Fibroblast of the conjunctiva (primary cell): Measurements from ENCODE around the gene COL5A1.

Source experiments
- DNase-seq: peaks from one replicate; pipeline ENCODE4 v3.0.0-alpha.2; 2010; ENCODE audit warnings: low read depth

COL5A1 gene

DNA sequence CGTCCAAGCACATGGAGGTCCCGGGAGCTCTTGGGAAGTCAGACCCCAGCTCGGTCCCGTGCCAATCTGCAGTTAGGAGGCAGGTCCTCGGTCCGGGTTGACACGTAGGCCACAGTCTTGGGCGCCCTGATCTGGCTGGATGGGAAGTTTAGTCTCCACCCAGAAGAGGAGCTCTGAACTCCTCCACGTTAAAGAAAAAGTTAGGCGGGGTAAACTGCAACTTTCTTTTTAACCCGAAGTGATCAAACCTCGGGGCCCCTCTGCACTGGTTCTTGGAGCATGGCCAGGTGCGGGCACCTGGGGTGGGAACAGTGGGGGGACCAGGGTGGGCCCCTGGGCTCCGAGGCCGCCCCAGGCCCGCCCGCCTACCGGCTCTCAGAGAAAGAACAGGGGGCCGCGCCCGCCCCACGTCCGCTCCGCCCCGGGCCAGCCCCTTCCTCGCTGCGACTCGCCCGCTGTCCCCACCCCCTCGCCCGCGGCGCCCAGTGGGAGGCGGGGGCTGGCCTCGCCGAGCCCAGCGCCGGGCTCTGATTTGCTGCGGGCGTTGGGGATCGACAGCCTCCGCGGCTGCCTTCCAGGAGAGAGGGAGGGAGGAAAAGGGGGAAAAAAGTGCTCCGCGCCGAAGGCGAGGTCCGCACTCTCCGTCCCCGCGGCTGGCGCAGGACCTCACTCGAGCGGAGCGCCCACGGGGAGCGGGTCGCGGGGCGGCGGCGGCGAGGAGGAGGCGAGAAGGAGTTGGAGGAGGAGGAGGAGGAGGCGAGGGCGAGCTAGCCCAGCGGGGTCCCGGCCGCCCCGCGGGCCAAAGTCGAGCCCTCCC lies at the start of gene COL5A1:
Gene COL5A1 (plus strand): TSS at position 631 of the 817 bp plus-strand sequence. CDS start 385 bp downstream, outside the sequence.
- DNase-seq: peak; percentile 80

DNA sequence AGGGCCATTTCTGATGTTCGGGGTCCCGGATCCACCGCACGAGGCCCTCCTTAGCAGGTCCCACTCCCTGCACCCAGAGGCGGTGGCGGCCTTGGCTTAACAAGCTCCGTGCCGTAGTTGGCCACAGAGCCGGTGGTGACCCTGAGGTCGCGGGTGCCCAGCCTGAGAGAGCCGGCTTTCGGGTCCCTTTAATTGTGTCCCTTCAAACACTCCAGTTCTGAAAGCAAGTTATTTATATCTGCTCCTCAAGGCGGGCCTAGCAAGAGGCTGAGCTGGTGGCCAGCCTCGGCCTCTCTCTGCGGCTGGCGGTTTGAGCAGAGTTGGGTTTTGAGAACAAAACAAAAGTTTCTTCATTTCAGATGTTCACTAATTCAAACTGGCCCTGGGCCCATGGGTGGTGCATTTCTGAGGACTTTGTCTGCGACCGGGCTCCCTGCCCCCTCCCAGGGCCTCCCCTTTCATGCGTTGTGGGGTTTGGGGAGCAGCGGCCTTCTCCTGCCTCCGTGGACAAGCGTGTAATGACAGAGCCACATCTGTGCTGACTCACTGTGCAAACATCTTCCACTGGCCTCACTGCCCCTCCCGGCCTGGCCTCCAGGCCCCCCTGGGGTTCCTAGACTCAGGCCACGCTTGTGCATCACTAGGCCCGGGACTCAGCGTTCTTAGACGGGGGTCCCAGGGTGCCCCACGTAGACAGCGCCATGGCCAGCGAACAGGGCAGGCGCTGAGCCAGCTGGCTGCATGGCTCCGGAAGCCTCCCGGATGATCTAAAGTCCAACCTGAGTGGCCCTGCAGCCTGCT lies 49.4 kb upstream of the COL5A1 start:
- DNase-seq: peak; percentile 82

DNA sequence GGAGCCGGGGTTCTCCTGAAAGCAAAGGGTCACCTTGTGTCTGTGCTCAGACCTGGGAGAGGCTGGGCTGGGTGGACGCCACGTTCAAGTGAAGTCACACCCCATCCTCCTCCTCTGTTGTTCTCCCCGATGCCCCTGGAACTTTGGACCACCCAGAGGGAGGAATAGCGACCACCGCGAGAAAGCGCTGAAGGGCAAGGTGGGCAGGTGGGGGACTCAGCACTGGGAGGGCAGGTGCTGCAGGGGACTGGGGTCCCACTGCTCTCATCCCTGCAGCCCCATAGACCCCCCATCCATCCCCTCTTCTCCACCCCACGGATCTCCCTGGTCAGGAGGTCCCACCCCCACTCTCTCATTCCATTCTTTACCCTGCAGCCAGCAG lies 48.8 kb upstream of the COL5A1 start:
- no peak for DNase-seq

GRCh38 chr9:134593286-134594077 lies 48.1 kb upstream of the COL5A1 start:
- no peak for DNase-seq

- no peak for DNase-seq
These were observed 47.3 kb upstream of the COL5A1 start for GRCh38 chr9:134594078-134594941.

- DNase-seq: no peak
These were observed 46.6 kb upstream of the COL5A1 start for GRCh38 chr9:134595014-134595413.

DNA sequence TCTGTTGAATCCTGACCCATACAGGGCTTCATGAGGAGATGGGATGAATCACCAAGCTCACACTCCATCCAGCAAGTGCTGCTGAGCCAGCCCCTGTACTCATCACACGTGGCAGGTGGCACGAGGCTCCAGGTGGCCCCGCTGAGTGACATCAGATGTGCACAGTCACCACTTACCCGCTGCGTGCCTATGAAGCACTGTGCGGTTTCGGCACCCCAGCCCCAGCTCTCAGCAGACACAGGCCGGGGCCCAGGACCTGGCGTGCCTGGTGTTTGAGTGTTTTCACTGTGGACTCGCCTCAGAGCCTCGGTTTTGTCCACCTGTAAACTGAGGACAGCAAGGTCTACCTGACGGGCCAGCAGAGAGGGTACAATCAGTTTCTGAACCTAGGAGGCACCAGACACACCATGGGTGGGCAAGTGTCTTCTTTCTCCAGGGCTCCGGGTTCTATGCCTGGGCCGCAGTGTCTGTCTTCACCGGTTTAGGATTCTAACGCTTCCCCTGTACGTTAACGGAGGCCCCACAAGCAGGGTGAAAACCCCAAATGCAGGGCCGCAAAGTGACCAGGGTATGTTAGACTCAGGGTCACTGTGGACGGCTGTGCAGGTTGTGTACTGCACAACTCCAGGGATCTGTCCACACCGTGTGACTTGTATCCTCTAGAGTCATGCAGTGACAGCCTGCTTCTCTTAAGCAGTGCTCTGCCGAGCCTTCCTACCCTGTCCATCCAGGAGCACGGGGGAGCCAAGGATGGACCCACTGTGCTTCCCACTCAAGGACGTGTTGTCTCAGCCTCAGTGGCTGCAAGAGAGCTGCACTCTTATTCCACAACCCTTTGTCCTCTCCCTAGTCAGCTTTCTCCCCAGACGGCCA lies 44.3 kb upstream of the COL5A1 start:
- no peak for DNase-seq

GRCh38 chr9:134597957-134598883 lies 43.4 kb upstream of the COL5A1 start:
- DNase-seq: no peak

- DNase-seq: no peak
These were observed 42.7 kb upstream of the COL5A1 start for GRCh38 chr9:134598884-134599245.

- DNase-seq: no peak
These were observed 41.2 kb upstream of the COL5A1 start for GRCh38 chr9:134600371-134600770.

- DNase-seq: no peak
These were observed 40.6 kb upstream of the COL5A1 start for GRCh38 chr9:134600836-134601638.

GRCh38 chr9:134601764-134602163 lies 39.8 kb upstream of the COL5A1 start:
- no peak for DNase-seq

- DNase-seq: peak; percentile 66
These were observed 38.8 kb upstream of the COL5A1 start for GRCh38 chr9:134602547-134603362.

DNA sequence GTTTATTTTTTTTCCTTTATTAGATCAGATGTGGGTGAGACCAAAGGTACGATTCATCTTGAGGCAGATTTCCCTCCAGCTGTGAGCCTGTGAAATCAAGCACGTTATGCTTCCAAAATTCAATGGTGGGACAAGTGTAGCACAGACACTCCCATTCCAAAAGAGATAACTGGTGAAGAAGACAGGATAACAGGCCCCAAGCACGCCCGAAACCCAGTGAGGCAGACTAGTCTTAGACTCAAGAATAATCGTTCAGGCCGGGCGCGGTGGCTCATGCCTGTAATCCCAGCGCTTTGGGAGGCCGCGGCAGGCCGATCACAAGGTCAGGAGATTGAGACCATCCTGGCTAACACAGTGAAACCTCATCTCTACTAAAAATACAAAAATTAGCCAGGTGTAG lies 36.8 kb upstream of the COL5A1 start:
- DNase-seq: no peak

- DNase-seq: no peak
These were observed 36.1 kb upstream of the COL5A1 start for GRCh38 chr9:134605351-134605965.

- no peak for DNase-seq
These were observed 35.6 kb upstream of the COL5A1 start for GRCh38 chr9:134605966-134606357.
